K562 (cell line): ENCODE results near the gene ARF1. TPM values are rescaled to one million over a fixed set of nuclear protein-coding genes. Genes with fewer than 3 reads are reported as not detected.
A peak's percentile ranks its signal among the peaks of the same experiment; 100 is the strongest.

ENCODE experiments used
- ARHGAP35 ChIP-seq: fragments of 450-650 bp; IDR thresholded peaks from 2 replicates; pipeline ENCODE4 v1.6.1; 2018; ENCODE audit not compliant: partially characterized antibody
- BCLAF1 ChIP-seq, 2 experiments: fragments of 450-650 bp in 1 of 2; IDR thresholded peaks; 2 replicates each; pipeline ENCODE4 v1.6.1; 2011 to 2017; ENCODE audit warnings: low read depth in 2 of 2, antibody characterized with exemption in 1 of 2, borderline replicate concordance in 1 of 2, low read length in 1 of 2, mild to moderate bottlenecking in 1 of 2, mixed read lengths in 1 of 2; ENCODE audit not compliant: control insufficient read depth in 1 of 2
- CBX1 ChIP-seq: sonication (generic); IDR thresholded peaks from 2 replicates; pipeline ENCODE4 v1.6.1; 2016; ENCODE audit warnings: antibody characterized with exemption, low read depth, mild to moderate bottlenecking
- CREB3 ChIP-seq: fragments of 450-650 bp; conservative IDR thresholded peaks from 2 replicates; pipeline ENCODE4 v1.6.1; 2016; ENCODE audit warnings: missing genetic modification characterization, low read depth, mild to moderate bottlenecking, missing compliant biosample characterization, moderate library complexity
- ETV5 ChIP-seq: sonication (generic); formaldehyde crosslinking; IDR thresholded peaks from 2 replicates; pipeline ENCODE4 v1.4.0; 2020; ENCODE audit warnings: low read depth, mild to moderate bottlenecking, missing genetic modification reagents
- KLF10 ChIP-seq: fragments of 250-450 bp; sonication (Bioruptor Pico); IDR thresholded peaks from 2 replicates; pipeline ENCODE4 v1.6.1; 2021; ENCODE audit warnings: matching md5 sums
- MCM5 ChIP-seq: fragments of 450-650 bp; IDR thresholded peaks from 2 replicates; pipeline ENCODE4 v1.6.1; 2016; ENCODE audit warnings: low read depth
- MEF2A ChIP-seq: IDR thresholded peaks from 2 replicates; pipeline ENCODE4 v1.6.1; 2011; ENCODE audit warnings: low read depth, mild to moderate bottlenecking, low read length, moderate library complexity; ENCODE audit not compliant: control insufficient read depth
- polyA plus RNA-seq, 8 experiments: library from polyadenylated mRNA; depleted of rRNA in 4 of 8; stranded (reverse) in 5 of 8; unstranded in 3 of 8; fragments of >200 nt; fragmentation: Nextera tagmentation in 2 of 8; fragmentation: Illumina TruSeq in 1 of 8; extraction: Ambion mirVana in 2 of 8; extraction: Trizol in 1 of 8; gene quantifications; 2 replicates each; pipeline versions ENCODE4 v1.2.1 to v1.2.3, GENCODE V29; 2011 to 2014; ENCODE audit warnings: inconsistent platforms in 1 of 8, missing spikeins in 1 of 8
- total RNA-seq, 7 experiments: library from RNA; depleted of rRNA in 6 of 7; stranded (reverse); fragments of >200 nt in 6 of 7; fragmentation: Illumina TruSeq in 2 of 7; extraction: Trizol in 2 of 7; gene quantifications; 2 replicates each; pipeline versions ENCODE4 v1.2.1 to v1.2.3, GENCODE V29; 2011 to 2021; ENCODE audit warnings: low replicate concordance in 1 of 7
- TF ChIP-seq, protein P1 (sequence below): sonication (generic); formaldehyde crosslinking; IDR thresholded peaks from 2 replicates; pipeline ENCODE4 v1.8.1; 2023; ENCODE audit warnings: missing genetic modification reagents, mild to moderate bottlenecking, borderline replicate concordance
- TF ChIP-seq, protein P2 (sequence below): sonication (generic); IDR thresholded peaks from 2 replicates; pipeline ENCODE4 v1.6.1; 2016

Gene ARF1
- total and polyA plus RNA-seq, 9 of the 15 experiments (the other 6 are each of a cell fraction or from before 2014, with no cell fraction given): 69.8 to 593 (median 325) TPM

DNA sequence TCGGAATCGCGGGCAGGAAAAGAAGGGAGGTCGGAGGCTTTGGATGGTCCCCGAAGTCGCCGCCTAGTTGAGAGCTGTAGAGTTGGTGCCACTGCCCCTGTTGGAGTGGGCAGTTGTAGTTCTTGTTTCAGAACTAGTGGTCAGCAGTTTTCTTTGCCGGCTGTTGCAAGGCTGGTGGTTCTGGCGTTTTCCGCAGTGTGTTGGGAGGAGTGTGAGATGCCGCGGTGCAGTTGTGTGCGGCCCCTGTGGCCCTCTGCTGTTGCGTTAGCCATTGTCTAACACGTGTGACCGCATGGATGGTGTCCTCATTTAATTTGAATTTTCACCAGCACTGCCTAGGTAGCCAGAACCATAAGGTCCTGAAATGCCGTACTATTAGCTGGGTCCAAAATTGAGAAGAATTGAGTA, 1.4 kb downstream of the ARF1 start (continued):
- TF ChIP-seq BCLAF1 (IDR thresholded peaks at IDR 0.05; ENCODE audit: borderline replicate concordance in 1 of 2, control insufficient read depth in 1 of 2, low read depth in 2 of 2, low read length in 1 of 2): no peak
- TF ChIP-seq, protein P1, sequence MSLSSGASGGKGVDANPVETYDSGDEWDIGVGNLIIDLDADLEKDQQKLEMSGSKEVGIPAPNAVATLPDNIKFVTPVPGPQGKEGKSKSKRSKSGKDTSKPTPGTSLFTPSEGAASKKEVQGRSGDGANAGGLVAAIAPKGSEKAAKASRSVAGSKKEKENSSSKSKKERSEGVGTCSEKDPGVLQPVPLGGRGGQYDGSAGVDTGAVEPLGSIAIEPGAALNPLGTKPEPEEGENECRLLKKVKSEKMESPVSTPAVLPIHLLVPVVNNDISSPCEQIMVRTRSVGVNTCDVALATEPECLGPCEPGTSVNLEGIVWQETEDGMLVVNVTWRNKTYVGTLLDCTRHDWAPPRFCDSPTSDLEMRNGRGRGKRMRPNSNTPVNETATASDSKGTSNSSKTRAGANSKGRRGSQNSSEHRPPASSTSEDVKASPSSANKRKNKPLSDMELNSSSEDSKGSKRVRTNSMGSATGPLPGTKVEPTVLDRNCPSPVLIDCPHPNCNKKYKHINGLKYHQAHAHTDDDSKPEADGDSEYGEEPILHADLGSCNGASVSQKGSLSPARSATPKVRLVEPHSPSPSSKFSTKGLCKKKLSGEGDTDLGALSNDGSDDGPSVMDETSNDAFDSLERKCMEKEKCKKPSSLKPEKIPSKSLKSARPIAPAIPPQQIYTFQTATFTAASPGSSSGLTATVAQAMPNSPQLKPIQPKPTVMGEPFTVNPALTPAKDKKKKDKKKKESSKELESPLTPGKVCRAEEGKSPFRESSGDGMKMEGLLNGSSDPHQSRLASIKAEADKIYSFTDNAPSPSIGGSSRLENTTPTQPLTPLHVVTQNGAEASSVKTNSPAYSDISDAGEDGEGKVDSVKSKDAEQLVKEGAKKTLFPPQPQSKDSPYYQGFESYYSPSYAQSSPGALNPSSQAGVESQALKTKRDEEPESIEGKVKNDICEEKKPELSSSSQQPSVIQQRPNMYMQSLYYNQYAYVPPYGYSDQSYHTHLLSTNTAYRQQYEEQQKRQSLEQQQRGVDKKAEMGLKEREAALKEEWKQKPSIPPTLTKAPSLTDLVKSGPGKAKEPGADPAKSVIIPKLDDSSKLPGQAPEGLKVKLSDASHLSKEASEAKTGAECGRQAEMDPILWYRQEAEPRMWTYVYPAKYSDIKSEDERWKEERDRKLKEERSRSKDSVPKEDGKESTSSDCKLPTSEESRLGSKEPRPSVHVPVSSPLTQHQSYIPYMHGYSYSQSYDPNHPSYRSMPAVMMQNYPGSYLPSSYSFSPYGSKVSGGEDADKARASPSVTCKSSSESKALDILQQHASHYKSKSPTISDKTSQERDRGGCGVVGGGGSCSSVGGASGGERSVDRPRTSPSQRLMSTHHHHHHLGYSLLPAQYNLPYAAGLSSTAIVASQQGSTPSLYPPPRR (CRISPR knock-in tag): no peak
- TF ChIP-seq ETV5 (CRISPR knock-in tag): no peak
- TF ChIP-seq, protein P2, sequence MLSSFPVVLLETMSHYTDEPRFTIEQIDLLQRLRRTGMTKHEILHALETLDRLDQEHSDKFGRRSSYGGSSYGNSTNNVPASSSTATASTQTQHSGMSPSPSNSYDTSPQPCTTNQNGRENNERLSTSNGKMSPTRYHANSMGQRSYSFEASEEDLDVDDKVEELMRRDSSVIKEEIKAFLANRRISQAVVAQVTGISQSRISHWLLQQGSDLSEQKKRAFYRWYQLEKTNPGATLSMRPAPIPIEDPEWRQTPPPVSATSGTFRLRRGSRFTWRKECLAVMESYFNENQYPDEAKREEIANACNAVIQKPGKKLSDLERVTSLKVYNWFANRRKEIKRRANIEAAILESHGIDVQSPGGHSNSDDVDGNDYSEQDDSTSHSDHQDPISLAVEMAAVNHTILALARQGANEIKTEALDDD: no peak
- no peak for TF ChIP-seq KLF10 (CRISPR knock-in tag)
- TF ChIP-seq CBX1: 0 out of 2 replicates have a peak, but pooled peaks have one; percentile 61
- no peak for TF ChIP-seq MEF2A
- no peak for TF ChIP-seq MCM5
- no peak for TF ChIP-seq ARHGAP35
- TF ChIP-seq CREB3: no peak
